ENCODE results near the gene LAMA1.

DNA sequence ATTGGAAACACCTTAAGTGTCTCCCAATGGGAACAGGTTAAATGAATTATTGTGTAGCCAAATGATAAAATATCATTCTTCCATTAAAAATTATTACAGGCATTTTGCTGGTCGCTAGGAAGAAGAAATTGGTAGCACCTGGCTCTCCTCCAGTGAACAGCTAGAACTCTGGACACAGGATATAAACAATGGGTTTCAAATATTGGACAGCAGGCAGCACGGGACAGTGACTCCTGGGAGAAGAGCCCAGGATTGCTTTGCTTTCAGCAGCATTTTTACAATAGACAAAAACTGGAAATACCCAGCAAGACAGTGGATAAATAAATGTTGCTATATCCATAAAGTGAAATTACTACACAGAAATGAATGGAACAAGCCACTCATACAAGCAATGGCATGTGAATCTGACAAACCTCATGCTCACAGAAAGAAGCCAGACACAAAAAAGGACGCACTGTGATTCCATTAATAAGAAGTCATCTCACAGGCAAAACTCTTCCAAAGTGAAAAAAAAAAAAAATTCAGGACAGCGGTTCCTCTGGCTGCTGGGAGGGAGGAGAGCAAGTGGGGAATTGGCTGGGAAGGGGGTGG is 50.5 kb downstream of the LAMA1 start:
- no peak for TF ChIP-seq POLR2AphosphoS5 (IDR thresholded peaks at IDR 0.05; ENCODE audit: low read depth, low read length)
- TF ChIP-seq POLR2A (IDR thresholded peaks at IDR 0.05; ENCODE audit: low read depth, low read length): no peak

Measured in GM12891 (cell line).